Bronchial epithelial cell (primary cell): Measurements from ENCODE around the gene DLGAP1. TPM values are rescaled to one million over a fixed set of nuclear protein-coding genes. Genes with fewer than 3 reads are reported as not detected.

ENCODE experiments used
- DNase-seq: peaks from one replicate; pipeline ENCODE4 v3.0.0-alpha.2; 2010; ENCODE audit warnings: low read depth
- FAIRE-seq: peaks from 2 replicates; lab custom pipeline; 2011; peaks lifted over from hg19 to GRCh38; lab: Jason Lieb, UNC
- H3K27me3 ChIP-seq: 2 replicates; pipeline ENCODE4 v1.5.1; 2011; ENCODE audit warnings: low read length; ENCODE audit not compliant: control insufficient read depth, insufficient read depth
- H3K36me3 ChIP-seq: 2 replicates; pipeline ENCODE4 v1.5.1; 2011; ENCODE audit warnings: low read length; ENCODE audit not compliant: control insufficient read depth, insufficient read depth
- H3K4me3 ChIP-seq: 2 replicates; pipeline ENCODE4 v1.5.1; 2011; ENCODE audit warnings: mild to moderate bottlenecking, low read depth, low read length, control low read depth
- total RNA-seq: library from RNA; depleted of rRNA; stranded (reverse); fragments of >200 nt; gene quantifications from 2 replicates; pipeline ENCODE4 v1.2.1, GENCODE V29; 2014
- TF ChIP-seq, protein P1 (sequence below): IDR thresholded peaks from 2 replicates; pipeline ENCODE4 v1.5.1; 2011; ENCODE audit warnings: mild to moderate bottlenecking, moderate library complexity, low read length, control low read depth, inconsistent platforms; ENCODE audit not compliant: insufficient read depth, severe bottlenecking

DLGAP1 gene
- total RNA-seq, 1 donor from 2014 or later = not detected

- H3K27me3 ChIP-seq = no peaks in the 10 kb centered on the region
- FAIRE-seq = no peak
- DNase-seq = no peak
- H3K36me3 ChIP-seq = no peaks in the 10 kb centered on the region
- no peak overlapping the region for H3K4me3 ChIP-seq
- TF ChIP-seq, protein P1, sequence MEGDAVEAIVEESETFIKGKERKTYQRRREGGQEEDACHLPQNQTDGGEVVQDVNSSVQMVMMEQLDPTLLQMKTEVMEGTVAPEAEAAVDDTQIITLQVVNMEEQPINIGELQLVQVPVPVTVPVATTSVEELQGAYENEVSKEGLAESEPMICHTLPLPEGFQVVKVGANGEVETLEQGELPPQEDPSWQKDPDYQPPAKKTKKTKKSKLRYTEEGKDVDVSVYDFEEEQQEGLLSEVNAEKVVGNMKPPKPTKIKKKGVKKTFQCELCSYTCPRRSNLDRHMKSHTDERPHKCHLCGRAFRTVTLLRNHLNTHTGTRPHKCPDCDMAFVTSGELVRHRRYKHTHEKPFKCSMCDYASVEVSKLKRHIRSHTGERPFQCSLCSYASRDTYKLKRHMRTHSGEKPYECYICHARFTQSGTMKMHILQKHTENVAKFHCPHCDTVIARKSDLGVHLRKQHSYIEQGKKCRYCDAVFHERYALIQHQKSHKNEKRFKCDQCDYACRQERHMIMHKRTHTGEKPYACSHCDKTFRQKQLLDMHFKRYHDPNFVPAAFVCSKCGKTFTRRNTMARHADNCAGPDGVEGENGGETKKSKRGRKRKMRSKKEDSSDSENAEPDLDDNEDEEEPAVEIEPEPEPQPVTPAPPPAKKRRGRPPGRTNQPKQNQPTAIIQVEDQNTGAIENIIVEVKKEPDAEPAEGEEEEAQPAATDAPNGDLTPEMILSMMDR = no peak
These were observed 835.9 kb downstream of the DLGAP1 start for GRCh38 chr18:3619222-3619621.

DNA sequence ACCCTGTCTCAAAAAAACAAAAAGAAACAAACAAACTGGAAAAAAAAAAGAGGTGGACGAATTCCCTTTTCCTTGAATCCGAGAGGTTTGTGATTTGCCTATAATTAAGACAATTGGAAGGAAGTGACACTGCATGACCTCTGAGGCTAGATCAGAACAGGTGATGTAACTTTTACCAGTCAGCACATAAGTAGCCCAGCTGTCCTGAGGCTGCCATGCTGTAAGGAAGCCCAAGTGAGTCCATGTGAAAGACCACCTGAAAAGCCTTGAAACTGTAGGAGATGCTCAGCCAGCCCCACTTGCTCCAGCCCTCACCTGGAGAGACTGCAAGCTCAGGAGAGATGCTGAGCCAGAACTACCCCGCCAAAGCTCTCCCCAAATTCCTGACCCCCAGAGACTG lies 838.4 kb downstream of the DLGAP1 start:
- TF ChIP-seq, protein P1 = no peak
- DNase-seq (no peak), FAIRE-seq (no peak)
- Histone ChIP-seq H3K4me3 (no peak overlapping the region), H3K27me3 (no peaks in the 10 kb centered on the region), H3K36me3 (no peaks in the 10 kb centered on the region)

GRCh38 chr18:3616142-3616541 lies 839.0 kb downstream of the DLGAP1 start:
- FAIRE-seq (no peak), DNase-seq (no peak)
- no peak overlapping the region for H3K4me3 ChIP-seq
- TF ChIP-seq, protein P1 = no peak
- H3K27me3 ChIP-seq = no peaks in the 10 kb centered on the region
- H3K36me3 ChIP-seq = no peaks in the 10 kb centered on the region

DNA sequence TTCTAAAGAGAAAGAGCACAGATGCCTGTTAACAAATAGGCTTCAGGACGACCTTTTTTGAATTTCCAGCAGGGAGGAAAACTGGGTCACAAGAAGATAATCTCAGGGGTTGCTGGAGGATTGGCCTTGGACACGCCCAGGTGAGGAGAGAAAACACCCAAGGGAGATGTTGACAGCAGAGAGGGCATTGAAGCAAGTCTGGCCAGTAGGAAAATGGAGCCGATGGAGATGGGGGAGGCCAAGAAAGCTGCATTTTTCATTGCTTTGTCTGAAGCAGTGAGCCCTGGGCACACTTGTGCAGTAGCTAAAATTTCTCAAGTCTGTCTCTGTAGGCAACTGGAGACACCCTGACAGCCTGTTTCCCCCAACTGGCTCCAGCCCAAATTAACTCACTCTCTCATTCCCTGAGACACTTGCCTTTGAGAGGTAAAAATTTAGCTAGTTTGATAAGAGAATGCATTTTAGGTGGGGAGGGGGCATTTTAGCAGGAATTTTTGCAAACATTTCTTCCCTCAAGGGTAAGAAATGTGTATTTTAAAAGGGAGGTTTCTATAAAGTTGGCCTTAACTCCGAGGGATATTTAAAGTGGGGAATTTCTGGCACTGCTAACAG lies 839.6 kb downstream of the DLGAP1 start:
- H3K4me3 ChIP-seq = no peak overlapping the region
- no peaks in the 10 kb centered on the region for H3K27me3 ChIP-seq
- FAIRE-seq = no peak
- no peak for DNase-seq
- no peaks in the 10 kb centered on the region for H3K36me3 ChIP-seq
- TF ChIP-seq, protein P1 = no peak

DNA sequence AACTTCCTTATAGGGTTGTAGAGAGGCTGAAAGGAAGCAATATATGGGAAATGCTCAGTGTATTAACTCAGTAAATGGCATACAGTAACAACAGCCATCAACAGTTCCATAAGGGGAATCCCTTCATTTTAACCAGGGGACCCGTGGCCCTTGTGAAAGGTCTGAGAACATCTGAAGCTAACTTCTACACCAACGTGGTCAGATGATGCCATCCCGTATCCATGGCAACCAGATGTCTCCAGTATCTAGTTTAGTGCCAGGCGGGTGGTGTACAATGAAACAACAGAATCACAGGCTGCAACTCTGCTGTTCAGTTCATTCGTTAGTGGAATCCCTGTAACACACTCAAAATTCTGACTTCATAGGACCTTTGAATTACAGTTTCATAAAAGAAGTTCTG lies 842.8 kb downstream of the DLGAP1 start:
- H3K4me3 ChIP-seq = no peak overlapping the region
- TF ChIP-seq, protein P1 = no peak
- DNase-seq (no peak), FAIRE-seq (no peak)
- H3K27me3 ChIP-seq = no peaks in the 10 kb centered on the region
- H3K36me3 ChIP-seq = no peaks in the 10 kb centered on the region
